Stomach (tissue), 4 donors: ENCODE results near the gene WDR17.

Experiments used
- CTCF ChIP-seq, 7 experiments: fragments of 450-650 bp in 4 of 7; fragments of 200-600 bp in 3 of 7; sonication (generic) in 3 of 7; IDR thresholded peaks; one replicate each; pipeline ENCODE4 v1.5.1; 2016 to 2019; ENCODE audit warnings: antibody characterized with exemption in 7 of 7, control low read depth in 2 of 7, mild to moderate bottlenecking in 1 of 7
- POLR2A ChIP-seq, 4 donors: fragments of 450-650 bp; IDR thresholded peaks; one replicate each; pipeline ENCODE4 v1.6.1; 2016; ENCODE audit warnings: antibody characterized with exemption in 4 of 4, control low read depth in 2 of 4, mild to moderate bottlenecking in 1 of 4, moderate library complexity in 1 of 4
- POLR2AphosphoS5 ChIP-seq, 3 donors: sonication (generic); formaldehyde crosslinking; IDR thresholded peaks; one replicate each; pipeline ENCODE4 v1.6.1; 2016; ENCODE audit warnings: antibody characterized with exemption in 3 of 3

- no peak for TF ChIP-seq CTCF (IDR thresholded peaks at IDR 0.05)
- TF ChIP-seq POLR2A (IDR thresholded peaks at IDR 0.05) = no peak
- no peak for TF ChIP-seq POLR2AphosphoS5 (IDR thresholded peaks at IDR 0.05)
Measured at GRCh38 chr4:176150704-176151103, 85.1 kb downstream of the WDR17 start.
